ENCODE results near the gene SWI5. TPM values are rescaled to one million over a fixed set of nuclear protein-coding genes. Genes with fewer than 3 reads are reported as not detected.

The SWI5 gene
- total RNA-seq, 1 experiment from 2014 or later, result 63.1 TPM

GRCh38 chr9:128254855-128255759 lies 21.0 kb upstream of the SWI5 start:
- POLR2A ChIA-PET (ENCODE audit: unreplicated experiment), result no interaction called here
- intact Hi-C loops (cut with micrococcal nuclease), result loop anchor here (10.0 kb wide), 1 partner anchor 50 kb away; the partner anchor contains the start of gene DNM1
- Histone ChIP-seq H3K36me3 (ENCODE audit: low read depth, low read length) (no peaks in the 10 kb centered on the region; the same call in 1 of the 2 replicates), H3K4me1 (ENCODE audit: insufficient read depth, low read length) (no peaks in the 10 kb centered on the region), H3K9ac (ENCODE audit: low read length) (no peak overlapping the region), H3F3A (ENCODE audit: low read length, unreplicated experiment) (no peaks in the 10 kb centered on the region), H3K27ac (ENCODE audit: low read length) (no peak overlapping the region), H3K9me2 (replicated peaks; ENCODE audit: low read length) (no peaks in the 10 kb centered on the region), H3K4me3 (ENCODE audit: low read length) (no peak overlapping the region), H2AFZ (ENCODE audit: low read length) (no peak overlapping the region), H3K79me2 (ENCODE audit: low read length) (no peaks in the 10 kb centered on the region), H3K27me3 (ENCODE audit: low read length) (no peaks in the 10 kb centered on the region), H3K4me2 (ENCODE audit: low read length) (no peak overlapping the region), H3K9me3 (ENCODE audit: low read length) (no peaks in the 10 kb centered on the region), H4K20me1 (ENCODE audit: low read length) (no peaks in the 10 kb centered on the region)
- BruUV-seq (replicated peaks), result no TSS peak
- TF ChIP-seq, protein P1, sequence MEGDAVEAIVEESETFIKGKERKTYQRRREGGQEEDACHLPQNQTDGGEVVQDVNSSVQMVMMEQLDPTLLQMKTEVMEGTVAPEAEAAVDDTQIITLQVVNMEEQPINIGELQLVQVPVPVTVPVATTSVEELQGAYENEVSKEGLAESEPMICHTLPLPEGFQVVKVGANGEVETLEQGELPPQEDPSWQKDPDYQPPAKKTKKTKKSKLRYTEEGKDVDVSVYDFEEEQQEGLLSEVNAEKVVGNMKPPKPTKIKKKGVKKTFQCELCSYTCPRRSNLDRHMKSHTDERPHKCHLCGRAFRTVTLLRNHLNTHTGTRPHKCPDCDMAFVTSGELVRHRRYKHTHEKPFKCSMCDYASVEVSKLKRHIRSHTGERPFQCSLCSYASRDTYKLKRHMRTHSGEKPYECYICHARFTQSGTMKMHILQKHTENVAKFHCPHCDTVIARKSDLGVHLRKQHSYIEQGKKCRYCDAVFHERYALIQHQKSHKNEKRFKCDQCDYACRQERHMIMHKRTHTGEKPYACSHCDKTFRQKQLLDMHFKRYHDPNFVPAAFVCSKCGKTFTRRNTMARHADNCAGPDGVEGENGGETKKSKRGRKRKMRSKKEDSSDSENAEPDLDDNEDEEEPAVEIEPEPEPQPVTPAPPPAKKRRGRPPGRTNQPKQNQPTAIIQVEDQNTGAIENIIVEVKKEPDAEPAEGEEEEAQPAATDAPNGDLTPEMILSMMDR (conservative IDR thresholded peaks at IDR 0.05; ENCODE audit: low read depth, low read length), result peak; percentile 72
- TF ChIP-seq EZH2phosphoT487 (IDR thresholded peaks at IDR 0.05; ENCODE audit: borderline replicate concordance, low read length) (no peak), EZH2 (IDR thresholded peaks at IDR 0.05; ENCODE audit: low read length, unreplicated experiment) (no peak)
- DNase-seq, result peak; percentile 44
- ATAC-seq, result peak; percentile 57
- CTCF ChIA-PET, result interaction anchor here (0.6 kb wide), 1 partner anchor 95 kb away, joined by 4 read pairs; the partner anchor contains the start of gene BBLN

DNA sequence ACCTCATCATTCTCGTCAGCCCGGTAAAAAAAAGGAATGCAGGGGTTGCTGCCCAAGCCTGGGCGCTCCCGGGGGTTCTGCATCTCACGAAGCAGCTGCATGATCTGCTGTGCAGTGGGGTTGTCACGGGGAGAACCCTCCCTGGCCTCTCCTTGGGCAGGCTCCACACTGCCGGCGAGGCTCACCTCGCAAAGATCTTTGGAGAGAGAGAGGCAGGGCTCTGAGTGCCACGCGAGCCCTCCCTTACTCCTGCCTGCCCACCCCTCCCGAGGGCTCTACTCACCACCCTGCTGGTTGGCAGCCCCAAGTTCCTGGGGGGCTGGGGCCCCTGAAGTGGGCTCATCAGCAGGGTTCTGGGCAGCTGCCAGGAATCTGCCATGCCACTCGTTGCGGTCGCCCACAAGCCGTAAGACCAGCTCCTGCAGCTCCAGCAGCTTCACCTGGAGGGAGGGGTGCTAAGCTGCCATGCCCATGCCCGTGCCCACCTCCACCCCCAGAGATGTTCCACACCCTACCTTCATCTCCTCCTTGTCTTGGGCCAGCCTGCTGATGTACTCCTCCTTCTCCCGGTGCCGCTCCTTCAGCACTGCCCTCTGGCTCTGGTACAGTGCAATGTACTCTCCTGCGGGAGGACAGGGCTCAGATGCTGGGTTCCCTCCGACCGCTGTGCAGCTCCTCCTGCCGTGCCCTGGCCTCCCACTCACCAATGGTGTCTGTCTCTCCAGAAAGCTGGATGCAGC lies 18.8 kb upstream of the SWI5 start:
- intact Hi-C loops (cut with micrococcal nuclease), result loop anchor here (10.0 kb wide), 1 partner anchor 52 kb away; the partner anchor contains the start of gene DNM1

More for the DNA sequence above, 18.8 kb upstream of the SWI5 start:
- Histone ChIP-seq H4K20me1 (ENCODE audit: low read length) (no peaks in the 10 kb centered on the region), H3K27ac (ENCODE audit: low read length) (no peak overlapping the region), H3K4me2 (ENCODE audit: low read length) (no peak overlapping the region), H3K36me3 (ENCODE audit: low read depth, low read length) (peaks cover 3% of the 10 kb centered on the region; the same call in 1 of the 2 replicates), H3K9ac (ENCODE audit: low read length) (no peak overlapping the region), H3F3A (ENCODE audit: low read length, unreplicated experiment) (no peaks in the 10 kb centered on the region), H3K4me3 (ENCODE audit: low read length) (no peak overlapping the region), H3K9me3 (ENCODE audit: low read length) (no peaks in the 10 kb centered on the region), H2AFZ (ENCODE audit: low read length) (no peak overlapping the region), H3K27me3 (ENCODE audit: low read length) (no peaks in the 10 kb centered on the region), H3K4me1 (ENCODE audit: insufficient read depth, low read length) (no peaks in the 10 kb centered on the region), H3K79me2 (ENCODE audit: low read length) (no peaks in the 10 kb centered on the region), H3K9me2 (replicated peaks; ENCODE audit: low read length) (no peaks in the 10 kb centered on the region)
- ChIA-PET POLR2A (ENCODE audit: unreplicated experiment) (no interaction called here), CTCF (no interaction called here)
- DNase-seq (no peak), ATAC-seq (no peak)
- BruUV-seq (replicated peaks), result no TSS peak
- TF ChIP-seq EZH2 (IDR thresholded peaks at IDR 0.05; ENCODE audit: low read length, unreplicated experiment), result no peak
- no peak for TF ChIP-seq EZH2phosphoT487 (IDR thresholded peaks at IDR 0.05; ENCODE audit: borderline replicate concordance, low read length)
- TF ChIP-seq, protein P1 (conservative IDR thresholded peaks at IDR 0.05; ENCODE audit: low read depth, low read length), result no peak
